ENCODE measurements around the gene RASA2.

- TF ChIP-seq MAX (IDR thresholded peaks at IDR 0.05) = no peak
- TF ChIP-seq JUND (IDR thresholded peaks at IDR 0.05) = no peak
- TF ChIP-seq, protein P1, sequence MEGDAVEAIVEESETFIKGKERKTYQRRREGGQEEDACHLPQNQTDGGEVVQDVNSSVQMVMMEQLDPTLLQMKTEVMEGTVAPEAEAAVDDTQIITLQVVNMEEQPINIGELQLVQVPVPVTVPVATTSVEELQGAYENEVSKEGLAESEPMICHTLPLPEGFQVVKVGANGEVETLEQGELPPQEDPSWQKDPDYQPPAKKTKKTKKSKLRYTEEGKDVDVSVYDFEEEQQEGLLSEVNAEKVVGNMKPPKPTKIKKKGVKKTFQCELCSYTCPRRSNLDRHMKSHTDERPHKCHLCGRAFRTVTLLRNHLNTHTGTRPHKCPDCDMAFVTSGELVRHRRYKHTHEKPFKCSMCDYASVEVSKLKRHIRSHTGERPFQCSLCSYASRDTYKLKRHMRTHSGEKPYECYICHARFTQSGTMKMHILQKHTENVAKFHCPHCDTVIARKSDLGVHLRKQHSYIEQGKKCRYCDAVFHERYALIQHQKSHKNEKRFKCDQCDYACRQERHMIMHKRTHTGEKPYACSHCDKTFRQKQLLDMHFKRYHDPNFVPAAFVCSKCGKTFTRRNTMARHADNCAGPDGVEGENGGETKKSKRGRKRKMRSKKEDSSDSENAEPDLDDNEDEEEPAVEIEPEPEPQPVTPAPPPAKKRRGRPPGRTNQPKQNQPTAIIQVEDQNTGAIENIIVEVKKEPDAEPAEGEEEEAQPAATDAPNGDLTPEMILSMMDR (IDR thresholded peaks at IDR 0.05; ENCODE audit: low read depth, low read length, missing input control) = no peak
- no peak for TF ChIP-seq RAD21 (IDR thresholded peaks at IDR 0.05)
- TF ChIP-seq ZBTB33 (IDR thresholded peaks at IDR 0.05) = no peak
- TF ChIP-seq ATF3 (IDR thresholded peaks at IDR 0.05) = no peak
- TF ChIP-seq, protein P2, sequence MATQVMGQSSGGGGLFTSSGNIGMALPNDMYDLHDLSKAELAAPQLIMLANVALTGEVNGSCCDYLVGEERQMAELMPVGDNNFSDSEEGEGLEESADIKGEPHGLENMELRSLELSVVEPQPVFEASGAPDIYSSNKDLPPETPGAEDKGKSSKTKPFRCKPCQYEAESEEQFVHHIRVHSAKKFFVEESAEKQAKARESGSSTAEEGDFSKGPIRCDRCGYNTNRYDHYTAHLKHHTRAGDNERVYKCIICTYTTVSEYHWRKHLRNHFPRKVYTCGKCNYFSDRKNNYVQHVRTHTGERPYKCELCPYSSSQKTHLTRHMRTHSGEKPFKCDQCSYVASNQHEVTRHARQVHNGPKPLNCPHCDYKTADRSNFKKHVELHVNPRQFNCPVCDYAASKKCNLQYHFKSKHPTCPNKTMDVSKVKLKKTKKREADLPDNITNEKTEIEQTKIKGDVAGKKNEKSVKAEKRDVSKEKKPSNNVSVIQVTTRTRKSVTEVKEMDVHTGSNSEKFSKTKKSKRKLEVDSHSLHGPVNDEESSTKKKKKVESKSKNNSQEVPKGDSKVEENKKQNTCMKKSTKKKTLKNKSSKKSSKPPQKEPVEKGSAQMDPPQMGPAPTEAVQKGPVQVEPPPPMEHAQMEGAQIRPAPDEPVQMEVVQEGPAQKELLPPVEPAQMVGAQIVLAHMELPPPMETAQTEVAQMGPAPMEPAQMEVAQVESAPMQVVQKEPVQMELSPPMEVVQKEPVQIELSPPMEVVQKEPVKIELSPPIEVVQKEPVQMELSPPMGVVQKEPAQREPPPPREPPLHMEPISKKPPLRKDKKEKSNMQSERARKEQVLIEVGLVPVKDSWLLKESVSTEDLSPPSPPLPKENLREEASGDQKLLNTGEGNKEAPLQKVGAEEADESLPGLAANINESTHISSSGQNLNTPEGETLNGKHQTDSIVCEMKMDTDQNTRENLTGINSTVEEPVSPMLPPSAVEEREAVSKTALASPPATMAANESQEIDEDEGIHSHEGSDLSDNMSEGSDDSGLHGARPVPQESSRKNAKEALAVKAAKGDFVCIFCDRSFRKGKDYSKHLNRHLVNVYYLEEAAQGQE (IDR thresholded peaks at IDR 0.05) = no peak
- TF ChIP-seq SP1 (IDR thresholded peaks at IDR 0.05) = no peak
These were observed 406 bp upstream of the RASA2 start for GRCh38 chr3:141486496-141486745.
